GM19438 (cell line): ENCODE measurements around the gene DGKI.

Source experiments
- ATAC-seq: cut with Tn5 transposase; IDR thresholded peaks from one replicate; pipeline ENCODE4 v1.9.1; 2021; ENCODE audit warnings: low read depth; ENCODE audit not compliant: unreplicated experiment

DGKI gene

DNA sequence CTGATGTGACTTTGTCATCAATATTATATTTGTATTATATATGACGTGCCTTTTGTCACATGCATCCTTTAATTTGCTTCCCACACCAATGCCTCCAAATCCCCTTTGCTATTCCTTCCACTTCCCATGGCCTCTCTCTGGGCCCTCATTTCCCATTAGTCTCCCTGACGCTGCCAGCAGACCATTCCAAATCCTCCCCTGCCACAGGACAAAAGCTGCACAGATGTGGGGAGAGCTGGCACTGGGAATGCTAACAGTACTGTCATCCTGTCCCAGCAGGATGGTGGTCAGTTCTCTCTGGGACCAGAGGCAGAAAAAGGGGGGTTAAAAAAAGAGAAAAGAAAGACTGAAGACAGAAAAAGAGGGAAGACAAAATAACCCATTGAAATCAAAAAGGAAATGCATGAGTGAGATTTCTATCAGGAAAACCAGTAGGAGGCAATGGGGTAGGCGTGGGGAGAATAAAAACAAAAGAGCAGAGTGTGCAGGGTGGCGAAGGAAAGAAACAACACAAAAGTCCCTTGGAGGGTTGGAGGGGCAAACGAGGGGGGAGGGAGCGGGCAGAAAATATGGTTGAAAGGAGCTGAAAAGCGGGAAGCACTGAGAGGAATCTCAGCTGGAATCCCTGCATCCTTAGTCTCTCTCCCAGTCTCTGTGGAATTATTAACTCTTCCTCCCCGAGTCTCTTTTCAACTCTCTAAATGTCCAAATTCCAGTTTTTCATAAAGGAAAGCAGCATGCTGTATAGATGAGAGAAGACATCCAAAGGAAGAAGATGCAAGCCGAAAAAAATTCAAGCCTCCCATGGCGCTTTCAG, 444.0 kb downstream of the DGKI start:
- ATAC-seq, result no peak

DNA sequence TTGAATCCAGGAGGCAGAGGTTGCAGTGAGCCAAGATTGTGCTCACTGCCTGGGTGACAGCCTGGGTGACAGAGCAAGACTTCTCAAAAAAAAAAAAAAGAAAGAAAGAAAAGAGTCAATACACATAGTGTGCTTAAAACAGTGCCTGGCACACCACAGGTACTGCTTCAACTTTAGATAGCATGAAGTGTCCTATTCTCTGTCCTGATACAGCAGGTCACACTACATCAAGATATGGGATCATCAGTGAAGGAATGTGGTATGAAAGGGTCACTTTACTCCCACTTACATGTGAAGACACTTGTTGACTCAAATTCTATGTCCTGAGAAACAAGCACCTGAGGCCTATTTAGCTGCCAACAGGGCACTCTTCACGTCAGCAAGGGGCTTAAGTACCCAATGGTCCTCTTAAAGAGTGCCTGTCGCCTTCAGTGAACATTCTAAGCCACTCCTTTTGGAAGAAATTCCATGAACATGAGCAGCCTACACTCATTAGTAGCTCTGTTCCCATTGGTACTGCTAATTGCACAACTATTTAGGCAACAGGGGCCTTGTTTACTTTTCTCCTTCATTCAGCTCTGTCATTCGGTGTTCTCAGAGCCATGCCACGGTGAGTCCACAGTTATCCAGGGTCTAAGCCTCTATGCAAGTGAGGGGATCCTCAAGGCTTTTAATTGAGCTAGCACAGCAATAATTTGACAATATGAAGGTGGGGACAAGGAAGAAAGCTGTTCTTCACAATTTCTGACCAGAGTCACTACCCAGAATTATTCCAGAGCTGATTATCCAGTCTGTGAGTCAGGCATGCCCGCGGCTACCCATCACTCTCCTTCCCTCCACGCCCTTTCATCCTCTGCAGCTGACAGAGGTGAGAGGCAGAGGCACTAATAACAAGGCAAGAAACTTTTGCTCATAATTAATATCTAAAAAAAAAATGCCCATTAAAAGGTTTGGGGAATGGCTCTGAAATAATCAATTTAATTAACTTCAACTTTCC, 446.6 kb downstream of the DGKI start:
- ATAC-seq, result no peak

DNA sequence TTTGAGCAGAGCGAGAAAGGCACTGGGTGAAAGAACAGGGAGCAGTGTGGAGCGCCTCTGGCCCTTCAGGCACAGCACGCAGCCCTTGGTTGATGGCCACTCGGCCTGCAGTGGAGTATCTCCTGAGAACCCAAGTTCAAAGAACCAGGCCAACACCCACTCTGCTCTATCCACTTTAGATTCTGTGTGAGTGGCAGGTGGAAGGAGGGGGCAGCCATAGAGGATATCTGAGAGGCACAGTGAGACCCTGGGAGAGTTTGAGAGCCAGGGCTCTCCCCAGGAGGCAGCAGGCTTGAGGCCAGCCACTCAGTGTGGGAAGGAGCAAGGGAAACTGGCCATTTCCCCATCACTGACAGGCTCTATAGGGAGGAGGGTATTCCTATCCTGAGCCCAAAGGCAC, 450.7 kb downstream of the DGKI start:
- ATAC-seq, result no peak

DNA sequence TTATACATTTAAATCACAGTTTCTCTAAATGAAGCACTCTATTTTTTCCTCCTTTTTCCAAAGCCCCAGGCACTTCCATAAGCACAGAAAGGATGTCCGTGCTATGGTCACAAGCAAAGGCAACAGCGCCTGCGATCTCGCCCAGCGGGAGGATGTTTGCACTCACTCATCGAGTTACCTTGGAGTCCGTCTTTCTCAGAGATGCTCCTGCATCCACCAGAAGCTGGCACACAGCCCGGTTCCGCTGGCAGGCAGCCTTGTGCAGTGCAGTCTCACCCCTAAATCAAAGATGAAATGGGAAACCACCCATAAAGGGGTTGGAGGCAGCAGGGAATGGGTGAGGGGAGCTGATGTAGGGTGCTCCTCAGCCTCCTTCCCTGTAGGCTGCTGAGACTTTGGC, 451.4 kb downstream of the DGKI start:
- ATAC-seq, result no peak

DNA sequence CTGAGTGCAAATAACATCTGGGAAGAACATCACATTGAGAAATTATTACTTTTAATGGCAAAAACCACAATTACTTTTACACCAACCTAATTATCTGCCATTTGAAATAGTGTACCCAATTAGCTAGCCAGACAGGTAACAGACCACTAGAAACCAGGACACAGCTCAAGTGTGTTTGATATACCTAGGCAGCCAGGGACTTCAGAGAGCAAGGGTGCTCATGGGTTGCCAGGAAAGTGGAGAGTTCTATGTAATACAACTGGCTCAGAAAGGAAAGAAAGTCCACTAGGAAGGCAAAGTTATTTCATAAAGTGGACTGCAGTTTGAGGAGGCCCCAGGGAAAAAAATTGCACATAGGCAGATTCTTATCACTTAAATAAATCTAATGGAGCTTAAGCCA, 453.2 kb downstream of the DGKI start:
- ATAC-seq, result no peak

DNA sequence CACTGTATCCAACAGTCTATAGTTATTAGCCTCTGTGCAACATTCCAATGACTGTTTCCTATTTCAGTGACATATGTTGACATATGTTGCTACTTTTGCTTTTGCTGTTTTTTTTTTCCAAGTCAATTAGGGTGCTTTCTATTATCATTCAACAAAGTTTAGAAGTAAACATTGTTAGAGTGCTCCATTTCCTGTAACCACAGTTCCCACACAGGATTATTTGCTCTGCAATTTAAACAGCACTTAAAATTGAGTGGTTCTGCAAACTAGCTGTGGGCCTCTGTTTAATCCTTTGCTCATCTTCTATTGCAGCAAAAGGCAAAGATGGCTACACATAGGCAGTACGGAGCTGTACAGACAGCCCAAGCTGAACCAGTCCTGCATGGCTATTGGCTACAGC, 456.7 kb downstream of the DGKI start:
- ATAC-seq, result no peak

DNA sequence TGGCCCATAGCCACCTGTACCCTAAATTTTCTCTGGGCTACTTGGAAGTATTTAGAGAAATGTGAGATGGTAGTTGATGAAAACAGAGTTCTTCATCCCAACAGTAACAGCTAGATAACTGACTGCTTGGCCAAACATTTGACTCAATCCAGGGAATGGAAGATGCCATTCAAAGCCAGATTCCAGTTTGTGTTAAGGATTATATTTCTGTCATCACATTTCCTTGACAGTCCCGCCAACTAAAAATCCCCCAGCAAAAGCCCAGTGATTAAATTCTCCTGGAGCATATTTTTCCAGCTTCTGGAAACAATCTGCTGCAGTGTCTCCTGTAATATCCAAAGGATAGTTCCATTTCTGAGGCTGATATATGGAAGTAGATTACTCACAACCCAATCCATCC, 457.9 kb downstream of the DGKI start:
- ATAC-seq, result no peak

DNA sequence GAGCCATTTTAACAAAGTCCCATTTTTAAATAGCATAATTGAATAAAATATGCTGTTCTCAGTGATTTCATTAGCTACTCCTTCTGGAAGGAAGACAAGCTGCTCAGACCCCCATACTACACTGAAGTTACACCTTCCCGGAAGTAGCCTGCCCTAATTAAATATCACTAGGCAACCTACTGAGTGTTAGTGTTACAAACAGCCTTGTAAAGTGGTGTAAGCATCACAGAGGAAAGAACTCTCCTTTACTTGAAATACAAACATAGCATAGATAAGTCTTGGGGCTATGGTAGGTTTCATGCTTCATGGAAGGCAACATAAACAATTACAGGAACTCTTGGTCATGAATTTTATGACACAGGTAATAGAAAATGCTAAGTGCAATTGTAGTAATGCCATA, 459.8 kb downstream of the DGKI start:
- ATAC-seq, result no peak

DNA sequence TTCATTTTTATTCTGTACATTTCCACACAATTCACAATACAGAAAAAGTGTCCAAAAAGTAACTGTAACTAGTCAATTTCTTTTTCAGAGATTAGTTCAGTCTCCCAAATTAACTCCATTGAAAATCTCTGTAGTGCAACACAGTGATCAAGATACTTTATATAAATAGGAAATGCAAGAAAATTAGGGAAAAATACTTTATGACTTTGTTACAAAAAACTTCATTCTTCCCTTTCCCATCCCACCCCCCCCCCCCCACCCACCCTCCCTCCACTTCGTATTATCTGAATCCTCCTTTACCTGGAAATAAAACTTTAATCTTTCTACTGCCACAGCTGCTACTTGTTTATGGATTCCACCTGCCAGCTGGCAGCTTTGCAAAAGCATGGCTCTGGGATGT, 465.7 kb downstream of the DGKI start:
- ATAC-seq, result no peak

DNA sequence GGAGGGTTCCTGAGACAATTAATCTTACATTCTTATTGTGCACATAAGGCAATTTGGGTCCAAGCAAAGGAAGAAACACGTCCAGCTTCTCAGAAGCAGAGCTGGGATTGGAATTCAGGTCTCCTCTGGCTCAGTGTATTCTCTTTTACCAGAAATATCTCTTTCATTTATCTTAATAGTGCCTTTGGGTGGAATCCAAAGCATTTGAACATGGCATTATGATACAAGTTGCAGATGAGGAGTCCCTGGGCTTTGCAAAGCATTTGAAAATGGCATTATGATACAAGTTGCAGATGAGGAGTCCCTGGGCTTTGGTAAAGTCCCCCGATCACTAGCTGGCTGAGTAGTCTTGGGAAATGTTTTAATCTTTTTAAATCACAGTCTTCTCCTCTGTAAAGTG, 473.3 kb downstream of the DGKI start:
- no peak for ATAC-seq

DNA sequence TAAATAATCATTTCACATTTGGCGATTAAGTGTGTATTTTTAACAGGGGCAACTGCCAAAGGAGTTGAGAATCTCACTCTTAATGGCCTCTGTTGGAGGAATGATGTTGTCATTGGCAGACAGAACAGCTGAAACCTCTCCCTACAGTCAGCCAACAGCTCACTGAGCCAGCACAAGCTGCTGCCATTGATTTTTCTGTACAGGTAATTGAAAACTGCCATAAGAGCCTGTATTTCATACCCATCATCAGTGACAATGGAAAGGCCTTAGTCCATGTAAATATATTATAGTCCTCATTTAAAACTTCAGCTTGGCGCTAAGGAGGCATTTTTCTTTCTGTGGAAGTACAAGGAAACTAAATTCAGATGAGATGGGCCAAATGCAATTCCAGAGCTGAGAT, 475.2 kb downstream of the DGKI start:
- ATAC-seq, result no peak

DNA sequence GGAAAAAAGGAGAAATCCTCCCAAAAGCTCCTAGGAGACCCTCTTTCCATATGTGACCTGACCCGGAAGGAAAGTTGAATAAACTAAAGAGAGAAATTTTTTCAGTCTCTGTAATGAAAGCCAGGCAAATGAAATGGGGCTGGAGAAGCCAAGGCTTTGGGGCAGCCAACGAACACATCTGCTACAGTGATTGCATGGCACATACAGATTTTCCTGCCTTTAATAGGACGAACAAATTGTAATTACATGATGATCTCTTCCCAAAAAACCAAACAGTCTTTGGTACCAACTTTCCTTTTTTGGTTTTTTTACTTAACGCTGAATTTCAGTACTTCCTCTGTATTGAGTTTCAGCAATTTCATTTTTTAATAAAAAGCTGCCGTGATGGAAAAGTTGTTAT, 479.8 kb downstream of the DGKI start:
- no peak for ATAC-seq

DNA sequence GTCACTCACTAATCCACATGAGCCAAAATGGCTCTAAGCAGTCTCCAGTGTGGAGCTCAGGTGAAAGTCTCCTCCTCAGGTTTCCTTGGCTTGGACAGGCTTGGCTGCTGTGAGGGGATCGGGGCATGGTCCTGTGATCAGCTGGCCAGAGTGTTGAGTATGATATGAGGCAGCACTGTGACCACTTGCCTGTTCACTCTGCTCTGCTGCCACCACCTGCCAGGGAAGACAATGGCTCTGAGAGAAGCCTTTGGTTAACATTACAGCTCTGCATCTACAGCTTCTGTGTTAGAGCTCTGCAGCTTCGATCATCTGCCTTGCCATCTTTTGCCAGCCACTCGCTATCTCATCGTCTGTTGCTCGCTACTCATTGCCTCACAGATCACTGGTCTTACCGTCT, 483.1 kb downstream of the DGKI start:
- no peak for ATAC-seq

DNA sequence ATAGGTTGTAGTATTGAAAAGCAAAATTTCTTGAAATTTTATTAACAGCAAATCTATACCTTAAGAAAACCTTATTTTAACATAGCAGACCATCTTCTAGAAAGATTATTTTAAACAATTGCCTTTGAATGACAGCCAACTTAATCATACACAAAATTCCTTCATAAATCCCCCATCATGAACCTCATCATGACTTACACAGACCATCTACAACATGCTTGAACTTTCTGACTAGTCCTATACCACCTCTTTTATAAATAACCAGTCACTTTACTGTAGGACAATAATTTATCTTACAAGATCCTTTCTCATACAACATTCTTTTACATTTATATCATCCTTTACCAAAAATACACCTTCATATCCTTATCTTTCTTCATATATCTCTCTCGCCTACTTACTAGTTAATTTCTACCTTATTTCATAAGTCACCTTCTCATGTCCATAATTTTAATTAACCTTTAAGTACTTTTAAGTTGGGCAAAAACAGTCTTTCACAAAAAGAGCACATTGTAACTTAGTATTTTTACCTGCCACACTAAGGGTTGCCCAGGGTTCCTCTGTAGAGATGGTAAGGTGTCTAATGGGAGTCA, 486.6 kb downstream of the DGKI start:
- ATAC-seq, result no peak

DNA sequence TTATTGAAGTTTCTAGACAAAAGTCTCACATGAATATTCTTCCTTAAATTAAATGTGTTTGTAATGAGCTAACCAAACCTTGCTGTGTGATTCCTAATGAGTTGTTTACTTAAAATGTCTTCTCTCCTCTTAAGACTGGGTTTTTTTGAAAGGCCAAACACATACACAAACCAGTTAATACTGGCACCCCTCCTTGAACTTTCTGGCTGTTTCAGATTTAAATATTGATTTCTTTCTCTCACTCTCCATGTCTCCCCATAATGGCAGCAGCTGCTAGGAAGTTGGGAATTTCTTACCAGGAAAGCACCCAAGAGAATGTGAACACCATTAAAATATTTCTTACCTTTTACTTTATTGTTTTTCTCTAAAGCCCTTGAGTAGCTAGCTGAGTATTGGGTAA, 491.8 kb downstream of the DGKI start:
- ATAC-seq, result no peak

DNA sequence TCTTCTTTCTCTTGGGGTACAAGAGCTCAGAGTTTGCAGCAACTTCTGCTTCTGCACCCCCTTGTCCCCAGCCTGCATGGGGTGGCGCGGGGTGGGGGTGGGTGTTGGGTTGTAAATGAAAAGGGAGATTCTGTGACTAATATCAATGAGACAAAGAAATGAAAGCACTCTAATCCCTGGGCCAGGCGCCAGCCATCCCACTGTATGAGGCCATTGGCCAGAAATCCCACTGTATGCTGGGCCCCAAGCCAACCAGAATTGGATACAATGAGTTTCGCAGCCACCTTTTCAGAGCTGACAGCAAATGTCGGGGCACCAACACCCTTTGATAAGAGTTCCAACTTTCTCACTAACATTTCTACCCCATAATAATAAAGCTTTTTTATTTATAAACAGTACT, 492.4 kb downstream of the DGKI start:
- no peak for ATAC-seq

DNA sequence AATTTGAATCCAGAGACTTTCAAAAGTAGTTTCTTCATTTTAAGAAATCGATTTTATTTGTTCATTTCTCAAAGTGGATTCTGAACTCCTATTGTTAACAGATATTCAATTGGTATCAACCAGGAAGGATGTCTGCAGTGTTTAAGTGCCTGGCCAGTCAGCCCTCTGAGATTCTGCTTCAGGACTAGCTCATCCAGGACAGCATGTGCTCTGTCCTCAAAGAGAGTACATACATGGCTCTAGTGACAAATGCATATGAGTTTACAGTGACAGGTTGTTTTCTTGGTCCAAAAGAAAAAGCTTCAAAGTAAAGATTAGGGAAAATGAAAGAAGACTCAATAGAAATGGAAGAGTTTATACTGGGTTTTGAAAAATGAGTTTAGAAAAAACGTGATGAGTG, 494.8 kb downstream of the DGKI start:
- ATAC-seq, result no peak

DNA sequence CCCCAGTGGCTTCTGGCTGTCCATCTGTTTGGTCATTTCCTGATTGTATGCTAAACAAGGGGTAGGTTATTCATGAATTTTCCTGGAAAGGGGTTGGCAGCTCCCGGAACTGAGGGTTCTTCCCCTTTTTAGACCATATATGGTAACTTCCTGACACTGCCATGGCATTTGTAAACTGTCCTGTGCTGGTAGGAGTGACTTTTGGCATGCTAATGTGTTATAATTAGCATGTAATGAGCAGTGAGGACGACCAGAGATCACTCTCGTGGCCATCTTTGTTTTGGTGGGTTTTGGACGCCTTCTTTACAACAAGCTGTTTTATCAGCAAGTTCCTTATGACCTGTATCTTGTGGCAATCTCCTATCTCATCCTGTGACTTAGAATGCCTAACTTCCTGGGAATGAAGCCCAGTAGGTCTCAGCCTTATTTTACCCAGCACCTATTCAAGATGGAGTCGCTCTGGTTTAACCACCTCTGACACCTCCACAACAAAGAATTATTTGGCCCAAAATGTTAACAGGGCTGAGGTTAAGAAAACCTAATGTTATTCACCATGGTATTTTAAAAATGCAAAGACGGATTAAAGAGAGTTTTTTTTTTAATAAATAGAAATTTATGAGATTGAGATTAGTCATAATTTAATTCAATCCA, 500.9 kb downstream of the DGKI start:
- no peak for ATAC-seq

DNA sequence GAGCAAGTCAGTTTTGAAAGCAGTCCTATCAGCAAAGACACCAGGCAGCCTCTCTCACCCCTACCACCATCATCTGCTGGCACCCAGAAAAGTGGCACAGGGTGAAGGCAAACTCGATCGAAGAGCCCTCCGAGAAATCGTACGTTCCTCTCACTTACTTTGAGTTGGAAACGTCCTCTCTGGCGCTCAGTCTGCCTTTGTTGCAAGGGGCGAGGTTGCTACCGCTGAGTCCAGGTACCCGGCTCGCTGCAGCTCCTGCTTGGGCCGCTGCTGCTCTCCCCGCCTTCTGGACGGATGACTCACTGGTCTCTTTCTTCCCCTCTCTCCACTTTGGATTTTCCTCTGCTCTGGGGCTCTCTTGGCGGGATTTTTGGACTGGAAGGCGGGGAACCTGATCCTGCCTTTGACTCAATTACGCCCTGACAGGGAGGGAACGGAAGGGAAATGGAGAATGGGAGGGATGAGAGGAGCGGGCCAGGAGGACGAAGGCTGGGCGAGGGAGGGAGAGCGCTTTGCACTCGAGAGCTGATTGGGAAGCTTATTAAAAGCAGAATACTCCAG, 503.4 kb downstream of the DGKI start, which contains the start of gene PTN:
Gene PTN (minus strand): TSS at position 453 of the 561 bp plus-strand sequence. CDS start 88,760 bp downstream, outside the sequence.
- ATAC-seq, result no peak

DNA sequence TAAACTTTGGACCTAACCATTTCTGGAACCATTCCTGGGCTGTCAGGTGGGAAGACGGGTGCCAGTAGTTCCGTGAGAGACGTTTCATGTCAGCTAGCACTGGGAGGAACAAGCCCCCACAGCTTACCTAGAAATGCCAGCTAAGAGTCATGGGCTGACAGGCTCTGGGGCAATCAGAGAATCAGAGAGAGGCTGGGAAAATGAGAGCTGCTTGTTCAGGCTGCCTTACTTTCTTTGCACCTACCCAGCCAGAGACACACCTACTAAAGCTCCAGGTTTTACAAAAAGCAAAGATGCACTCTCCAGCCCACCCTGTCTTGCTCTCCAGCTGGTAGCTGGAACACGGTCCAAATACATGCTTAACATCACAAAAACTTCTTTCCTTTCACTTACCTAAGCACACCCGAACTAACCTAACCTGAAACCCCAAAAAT, 503.9 kb downstream of the DGKI start:
- ATAC-seq, result no peak
